Esophagus squamous epithelium (tissue), 4 donors: ENCODE measurements around the gene SUPT6H.

Experiments used
- POLR2A ChIP-seq, 4 donors: fragments of 450-650 bp; IDR thresholded peaks; one replicate each; pipeline ENCODE4 v1.6.1; 2017; ENCODE audit warnings: antibody characterized with exemption in 4 of 4, mild to moderate bottlenecking in 4 of 4, moderate library complexity in 3 of 4
- TF ChIP-seq, protein P1 (sequence below), 6 experiments: fragments of 450-650 bp in 4 of 6; fragments of 200-600 bp in 2 of 6; sonication (generic) in 2 of 6; IDR thresholded peaks; one replicate each; pipeline ENCODE4 v1.5.1; 2016 to 2019; ENCODE audit warnings: antibody characterized with exemption in 6 of 6, mild to moderate bottlenecking in 4 of 6, moderate library complexity in 4 of 6

DNA sequence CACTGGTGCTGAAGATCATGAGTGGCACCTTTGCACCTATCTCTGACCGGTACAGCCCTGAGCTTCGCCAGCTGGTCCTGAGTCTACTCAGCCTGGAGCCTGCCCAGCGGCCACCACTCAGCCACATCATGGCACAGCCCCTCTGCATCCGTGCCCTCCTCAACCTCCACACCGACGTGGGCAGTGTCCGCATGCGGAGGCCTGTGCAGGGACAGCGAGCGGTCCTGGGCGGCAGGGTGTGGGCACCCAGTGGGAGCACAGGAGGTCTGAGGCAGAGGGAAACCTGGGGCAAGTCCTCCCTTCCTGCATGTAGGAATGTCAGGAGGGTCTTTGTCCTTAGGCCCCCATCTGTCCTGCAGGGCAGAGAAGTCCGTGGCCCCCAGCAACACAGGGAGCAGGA is 75.3 kb downstream of the SUPT6H start:
- TF ChIP-seq, protein P1, sequence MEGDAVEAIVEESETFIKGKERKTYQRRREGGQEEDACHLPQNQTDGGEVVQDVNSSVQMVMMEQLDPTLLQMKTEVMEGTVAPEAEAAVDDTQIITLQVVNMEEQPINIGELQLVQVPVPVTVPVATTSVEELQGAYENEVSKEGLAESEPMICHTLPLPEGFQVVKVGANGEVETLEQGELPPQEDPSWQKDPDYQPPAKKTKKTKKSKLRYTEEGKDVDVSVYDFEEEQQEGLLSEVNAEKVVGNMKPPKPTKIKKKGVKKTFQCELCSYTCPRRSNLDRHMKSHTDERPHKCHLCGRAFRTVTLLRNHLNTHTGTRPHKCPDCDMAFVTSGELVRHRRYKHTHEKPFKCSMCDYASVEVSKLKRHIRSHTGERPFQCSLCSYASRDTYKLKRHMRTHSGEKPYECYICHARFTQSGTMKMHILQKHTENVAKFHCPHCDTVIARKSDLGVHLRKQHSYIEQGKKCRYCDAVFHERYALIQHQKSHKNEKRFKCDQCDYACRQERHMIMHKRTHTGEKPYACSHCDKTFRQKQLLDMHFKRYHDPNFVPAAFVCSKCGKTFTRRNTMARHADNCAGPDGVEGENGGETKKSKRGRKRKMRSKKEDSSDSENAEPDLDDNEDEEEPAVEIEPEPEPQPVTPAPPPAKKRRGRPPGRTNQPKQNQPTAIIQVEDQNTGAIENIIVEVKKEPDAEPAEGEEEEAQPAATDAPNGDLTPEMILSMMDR (IDR thresholded peaks at IDR 0.05) = no peak
- TF ChIP-seq POLR2A (IDR thresholded peaks at IDR 0.05) = no peak
